ENCODE data around the gene MRPL40.

DNA sequence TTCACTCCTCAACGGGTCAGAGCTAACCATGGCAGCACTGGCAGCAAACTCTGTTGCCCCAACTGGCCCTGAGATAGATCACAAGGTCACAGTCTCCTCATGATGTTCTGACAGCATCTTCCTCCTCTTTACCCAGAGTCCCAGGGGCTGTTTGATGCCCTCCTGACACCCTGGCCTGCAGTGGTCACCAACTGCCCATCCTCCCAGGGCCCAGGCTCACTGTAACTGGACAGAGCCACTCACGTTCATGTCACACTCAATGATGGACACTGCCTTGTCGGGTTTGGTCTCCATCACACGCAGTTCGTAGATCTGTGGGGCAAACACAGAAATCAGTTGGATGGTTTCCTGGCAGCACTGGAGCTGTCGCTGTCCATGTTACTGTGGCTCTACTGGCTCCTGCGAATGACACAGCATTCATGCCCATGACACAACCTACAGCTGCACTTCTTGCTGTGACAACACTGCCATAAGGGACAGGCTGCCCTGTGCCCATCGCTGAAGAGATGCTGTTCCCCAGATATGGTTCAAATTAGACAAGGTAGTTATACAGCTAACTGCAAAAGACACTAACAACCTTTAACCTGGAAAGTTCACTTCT is 25.6 kb downstream of the MRPL40 start:
- TF ChIP-seq, protein P1, sequence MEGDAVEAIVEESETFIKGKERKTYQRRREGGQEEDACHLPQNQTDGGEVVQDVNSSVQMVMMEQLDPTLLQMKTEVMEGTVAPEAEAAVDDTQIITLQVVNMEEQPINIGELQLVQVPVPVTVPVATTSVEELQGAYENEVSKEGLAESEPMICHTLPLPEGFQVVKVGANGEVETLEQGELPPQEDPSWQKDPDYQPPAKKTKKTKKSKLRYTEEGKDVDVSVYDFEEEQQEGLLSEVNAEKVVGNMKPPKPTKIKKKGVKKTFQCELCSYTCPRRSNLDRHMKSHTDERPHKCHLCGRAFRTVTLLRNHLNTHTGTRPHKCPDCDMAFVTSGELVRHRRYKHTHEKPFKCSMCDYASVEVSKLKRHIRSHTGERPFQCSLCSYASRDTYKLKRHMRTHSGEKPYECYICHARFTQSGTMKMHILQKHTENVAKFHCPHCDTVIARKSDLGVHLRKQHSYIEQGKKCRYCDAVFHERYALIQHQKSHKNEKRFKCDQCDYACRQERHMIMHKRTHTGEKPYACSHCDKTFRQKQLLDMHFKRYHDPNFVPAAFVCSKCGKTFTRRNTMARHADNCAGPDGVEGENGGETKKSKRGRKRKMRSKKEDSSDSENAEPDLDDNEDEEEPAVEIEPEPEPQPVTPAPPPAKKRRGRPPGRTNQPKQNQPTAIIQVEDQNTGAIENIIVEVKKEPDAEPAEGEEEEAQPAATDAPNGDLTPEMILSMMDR (IDR thresholded peaks at IDR 0.05; ENCODE audit: extremely low read depth in 1 of 2, insufficient read depth in 1 of 2, low read depth in 1 of 2, low read length in 2 of 2): no peak
- TF ChIP-seq MAX (IDR thresholded peaks at IDR 0.05; ENCODE audit: insufficient read depth, insufficient read length) (no peak), JUN (IDR thresholded peaks at IDR 0.05; ENCODE audit: borderline replicate concordance, insufficient read depth, insufficient read length, low read depth) (no peak), POLR2AphosphoS5 (IDR thresholded peaks at IDR 0.05; ENCODE audit: insufficient read depth, low read depth, low read length) (no peak), POLR2A (IDR thresholded peaks at IDR 0.05; ENCODE audit: low read depth, low read length) (no peak)

All from endothelial cell of umbilical vein (primary cell).